Osteocyte (in vitro differentiated cells): ENCODE data around the gene CACNA1D. TPM values are rescaled to one million over a fixed set of nuclear protein-coding genes. Genes with fewer than 3 reads are reported as not detected.

Experiments
- DNase-seq: peaks from one replicate; pipeline ENCODE4 v3.0.0; 2021; ENCODE audit warnings: mixed read lengths; ENCODE audit not compliant: unreplicated experiment; ENCODE audit errors: extremely low spot score
- H3K27ac Mint-ChIP-seq: one replicate; pipeline ENCODE4 v1.8.0; 2021; ENCODE audit warnings: mild to moderate bottlenecking, mixed read lengths; ENCODE audit not compliant: unreplicated experiment
- H3K27me3 Mint-ChIP-seq: one replicate; pipeline ENCODE4 v1.8.0; 2021; ENCODE audit warnings: mixed read lengths; ENCODE audit not compliant: unreplicated experiment
- H3K36me3 Mint-ChIP-seq: one replicate; pipeline ENCODE4 v1.8.0; 2021; ENCODE audit warnings: mixed read lengths; ENCODE audit not compliant: unreplicated experiment
- H3K4me1 Mint-ChIP-seq: one replicate; pipeline ENCODE4 v1.8.0; 2021; ENCODE audit warnings: mixed read lengths; ENCODE audit not compliant: unreplicated experiment
- H3K4me3 Mint-ChIP-seq: one replicate; pipeline ENCODE4 v1.8.0; 2021; ENCODE audit warnings: mild to moderate bottlenecking, moderate library complexity, mixed read lengths; ENCODE audit not compliant: unreplicated experiment
- H3K9me3 Mint-ChIP-seq: one replicate; pipeline ENCODE4 v1.8.0; 2021; ENCODE audit warnings: mixed read lengths; ENCODE audit not compliant: unreplicated experiment
- total RNA-seq: library from RNA; stranded (reverse); gene quantifications from 2 replicates; pipeline ENCODE4 v1.2.1, GENCODE V29; 2021
- TF ChIP-seq, protein P1 (sequence below): fragments of 200-600 bp; sonication (generic); IDR thresholded peaks from 2 replicates; pipeline ENCODE4 v1.5.0; 2021; ENCODE audit warnings: antibody characterized with exemption, mild to moderate bottlenecking, moderate library complexity

Gene CACNA1D
- total RNA-seq, 1 donor from 2014 or later = 0.48 TPM

DNA sequence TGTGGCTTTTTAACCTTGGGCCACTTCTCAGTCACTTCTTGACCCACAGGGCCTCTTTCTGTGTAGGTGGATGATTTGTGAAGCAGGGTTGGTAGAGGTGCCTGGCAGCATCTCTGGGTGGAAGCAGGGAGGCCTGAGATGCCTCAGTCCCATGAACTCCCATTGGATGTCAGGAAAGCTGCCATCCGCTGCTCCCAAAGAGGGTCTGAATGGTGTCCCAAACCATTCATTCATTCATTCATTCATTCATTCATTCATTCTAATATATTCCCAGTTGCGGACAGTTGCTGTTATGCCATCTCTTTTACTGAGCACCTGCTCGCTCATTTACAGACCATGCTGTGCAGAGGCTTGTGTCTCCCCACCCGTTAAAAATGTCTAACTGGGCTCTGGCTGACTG, 253.1 kb downstream of the CACNA1D start:
- TF ChIP-seq, protein P1, sequence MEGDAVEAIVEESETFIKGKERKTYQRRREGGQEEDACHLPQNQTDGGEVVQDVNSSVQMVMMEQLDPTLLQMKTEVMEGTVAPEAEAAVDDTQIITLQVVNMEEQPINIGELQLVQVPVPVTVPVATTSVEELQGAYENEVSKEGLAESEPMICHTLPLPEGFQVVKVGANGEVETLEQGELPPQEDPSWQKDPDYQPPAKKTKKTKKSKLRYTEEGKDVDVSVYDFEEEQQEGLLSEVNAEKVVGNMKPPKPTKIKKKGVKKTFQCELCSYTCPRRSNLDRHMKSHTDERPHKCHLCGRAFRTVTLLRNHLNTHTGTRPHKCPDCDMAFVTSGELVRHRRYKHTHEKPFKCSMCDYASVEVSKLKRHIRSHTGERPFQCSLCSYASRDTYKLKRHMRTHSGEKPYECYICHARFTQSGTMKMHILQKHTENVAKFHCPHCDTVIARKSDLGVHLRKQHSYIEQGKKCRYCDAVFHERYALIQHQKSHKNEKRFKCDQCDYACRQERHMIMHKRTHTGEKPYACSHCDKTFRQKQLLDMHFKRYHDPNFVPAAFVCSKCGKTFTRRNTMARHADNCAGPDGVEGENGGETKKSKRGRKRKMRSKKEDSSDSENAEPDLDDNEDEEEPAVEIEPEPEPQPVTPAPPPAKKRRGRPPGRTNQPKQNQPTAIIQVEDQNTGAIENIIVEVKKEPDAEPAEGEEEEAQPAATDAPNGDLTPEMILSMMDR = no peak
- Mint-ChIP-seq H3K36me3 (no peaks in the 10 kb centered on the region), H3K4me1 (no peaks in the 10 kb centered on the region), H3K27ac (no peak overlapping the region), H3K4me3 (no peak overlapping the region), H3K9me3 (no peaks in the 10 kb centered on the region), H3K27me3 (peaks cover 19% of the 10 kb centered on the region)
- DNase-seq = no peak

DNA sequence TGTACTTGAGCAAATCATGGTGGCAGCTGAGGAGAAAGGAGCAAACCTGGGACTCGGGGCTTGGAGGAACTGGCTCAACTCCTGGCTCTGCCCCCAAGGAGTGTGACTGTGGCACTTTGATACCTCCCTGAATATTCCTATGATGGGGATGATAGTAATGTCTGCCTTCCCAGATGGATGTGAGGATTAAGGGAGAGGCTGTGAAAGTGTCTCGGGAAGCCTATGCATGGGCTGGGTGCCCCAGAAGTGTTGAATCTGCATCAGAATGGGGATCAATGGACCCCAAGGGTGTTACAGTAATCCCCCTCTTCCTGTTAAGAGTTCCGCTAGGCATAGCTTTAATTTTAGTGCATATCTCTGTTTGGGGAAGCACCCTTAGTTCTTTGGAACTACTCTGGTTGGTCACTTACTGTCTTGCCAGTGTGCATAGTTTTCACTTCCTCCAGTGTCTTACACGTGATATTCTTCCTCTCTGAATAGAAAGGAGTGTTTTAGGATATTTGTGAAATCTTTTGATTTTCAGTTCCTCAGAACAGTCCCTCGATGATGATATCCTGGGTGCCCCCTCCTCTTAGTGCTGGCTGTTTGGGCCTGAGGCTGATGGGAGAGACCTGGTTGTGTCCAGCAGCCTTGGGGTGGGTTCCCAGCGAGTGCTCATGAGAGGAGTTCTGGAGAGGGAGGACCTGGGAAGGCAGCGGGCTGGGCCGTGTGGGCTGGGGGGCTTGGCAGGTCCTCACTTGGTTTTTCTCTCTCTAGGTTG, 254.3 kb downstream of the CACNA1D start:
- no peak overlapping the region for H3K4me3 Mint-ChIP-seq
- H3K27me3 Mint-ChIP-seq = peaks cover 21% of the 10 kb centered on the region
- no peak overlapping the region for H3K27ac Mint-ChIP-seq

GRCh38 chr3:53749448-53749847, 255.0 kb downstream of the CACNA1D start:
- Mint-ChIP-seq H3K27me3 (peaks cover 15% of the 10 kb centered on the region), H3K4me3 (no peak overlapping the region), H3K9me3 (no peaks in the 10 kb centered on the region), H3K4me1 (no peaks in the 10 kb centered on the region), H3K36me3 (no peaks in the 10 kb centered on the region), H3K27ac (no peak overlapping the region)
- DNase-seq = no peak
- TF ChIP-seq, protein P1 = no peak

More for the DNA sequence above, 254.3 kb downstream of the CACNA1D start:
- Mint-ChIP-seq H3K4me1 (no peaks in the 10 kb centered on the region), H3K36me3 (no peaks in the 10 kb centered on the region), H3K9me3 (no peaks in the 10 kb centered on the region)
- TF ChIP-seq, protein P1 = no peak
- no peak for DNase-seq

GRCh38 chr3:53750253-53751210, 256.1 kb downstream of the CACNA1D start:
- peaks cover 11% of the 10 kb centered on the region for H3K27me3 Mint-ChIP-seq
- H3K4me1 Mint-ChIP-seq = no peaks in the 10 kb centered on the region
- no peak for DNase-seq
- TF ChIP-seq, protein P1 = no peak
- no peak overlapping the region for H3K27ac Mint-ChIP-seq
- no peak overlapping the region for H3K4me3 Mint-ChIP-seq
- no peaks in the 10 kb centered on the region for H3K36me3 Mint-ChIP-seq
- no peaks in the 10 kb centered on the region for H3K9me3 Mint-ChIP-seq
